Measurements from ENCODE around the gene NF1.
A peak's percentile ranks its signal among the peaks of the same experiment; 100 is the strongest.

Gene NF1

GRCh38 chr17:31390748-31391495, 296.1 kb downstream of the NF1 start:
- no peak for DNase-seq

GRCh38 chr17:31391496-31391949, 296.7 kb downstream of the NF1 start, which contains the start of gene RAB11FIP4:
RAB11FIP4 (plus strand) TSS chr17:31391675; CDS start chr17:31391853, 178 bp downstream.
- DNase-seq: peak; percentile 44

- no peak for DNase-seq
Observed at GRCh38 chr17:31392002-31392855, 297.5 kb downstream of the NF1 start.

- DNase-seq: no peak
Observed at GRCh38 chr17:31392856-31393748, 298.3 kb downstream of the NF1 start.

GRCh38 chr17:31393749-31394146, 299.0 kb downstream of the NF1 start:
- no peak for DNase-seq

GRCh38 chr17:31394544-31394943, 299.8 kb downstream of the NF1 start:
- DNase-seq: peak; percentile 70

GRCh38 chr17:31397256-31397939, 302.6 kb downstream of the NF1 start:
- DNase-seq: no peak

GRCh38 chr17:31398381-31399311, 303.9 kb downstream of the NF1 start:
- DNase-seq: no peak

- DNase-seq: no peak
Observed at GRCh38 chr17:31400481-31400950, 305.7 kb downstream of the NF1 start.

GRCh38 chr17:31401456-31402254, 306.9 kb downstream of the NF1 start:
- DNase-seq: no peak

- DNase-seq: no peak
Observed at GRCh38 chr17:31404028-31404949, 309.5 kb downstream of the NF1 start.

GRCh38 chr17:31405890-31406371, 311.2 kb downstream of the NF1 start:
- no peak for DNase-seq

- no peak for DNase-seq
Observed at GRCh38 chr17:31408586-31408985, 313.8 kb downstream of the NF1 start.

GRCh38 chr17:31411707-31412285, 317.0 kb downstream of the NF1 start:
- no peak for DNase-seq

- DNase-seq: no peak
Observed at GRCh38 chr17:31412511-31412910, 317.7 kb downstream of the NF1 start.

- DNase-seq: no peak
Observed at GRCh38 chr17:31413081-31413799, 318.5 kb downstream of the NF1 start.

- peak; percentile 61 for DNase-seq
Observed at GRCh38 chr17:31413874-31414549, 319.2 kb downstream of the NF1 start.
